Neuronal stem cell (in vitro differentiated cells): Measurements from ENCODE around the gene OR2K2.

Experiments used
- DNase-seq: peaks from one replicate; pipeline ENCODE4 v3.0.0-alpha.2; 2013; ENCODE audit warnings: low spot score
- H2AFZ ChIP-seq: one replicate; pipeline ENCODE4 v1.6.1; 2013; ENCODE audit warnings: mild to moderate bottlenecking, low read length, inconsistent platforms
- H2AK5ac ChIP-seq: 2 replicates; pipeline ENCODE4 v1.6.1; 2013; ENCODE audit warnings: low read depth, mild to moderate bottlenecking, inconsistent platforms, low read length, moderate library complexity, mixed read lengths
- H2BK120ac ChIP-seq: 2 replicates; pipeline ENCODE4 v1.6.1; 2013; ENCODE audit warnings: low read depth, mild to moderate bottlenecking, inconsistent platforms, low read length, moderate library complexity, mixed read lengths
- H2BK12ac ChIP-seq: one replicate; pipeline ENCODE4 v1.6.1; 2013; ENCODE audit warnings: low read length, inconsistent platforms
- H2BK15ac ChIP-seq: 2 replicates; pipeline ENCODE4 v1.6.1; 2013; ENCODE audit warnings: mild to moderate bottlenecking, low read length, inconsistent platforms, mixed read lengths
- H2BK5ac ChIP-seq: one replicate; pipeline ENCODE4 v1.6.1; 2013; ENCODE audit warnings: inconsistent platforms, mild to moderate bottlenecking, low read length, moderate library complexity
- H3K14ac ChIP-seq: one replicate; pipeline ENCODE4 v1.6.1; 2013; ENCODE audit warnings: low read length, inconsistent platforms
- H3K18ac ChIP-seq: 2 replicates; pipeline ENCODE4 v1.6.1; 2013; ENCODE audit warnings: low read length, inconsistent platforms
- H3K23ac ChIP-seq: 2 replicates; pipeline ENCODE4 v1.6.1; 2013; ENCODE audit warnings: low read depth, mild to moderate bottlenecking, mixed read lengths, low read length, inconsistent platforms; ENCODE audit not compliant: poor library complexity
- H3K27ac ChIP-seq: replicated peaks from 3 replicates; pipeline ENCODE4 v1.5.1; 2013; ENCODE audit warnings: low read length, inconsistent platforms
- H3K27me3 ChIP-seq, 3 experiments: 2 replicates each; pipeline ENCODE4 v1.6.1; 2013; ENCODE audit warnings: low read length in 3 of 3, mild to moderate bottlenecking in 2 of 3, inconsistent platforms in 1 of 3, low read depth in 1 of 3, mixed read lengths in 1 of 3, moderate library complexity in 1 of 3; ENCODE audit not compliant: control insufficient read depth in 3 of 3, insufficient read depth in 3 of 3
- H3K36me3 ChIP-seq, 2 donors: replicated peaks in 1 of 2; 2 replicates each; pipeline ENCODE4 v1.6.1; 2013; ENCODE audit warnings: low read length in 2 of 2; ENCODE audit not compliant: control insufficient read depth in 2 of 2, insufficient read depth in 2 of 2
- H3K4ac ChIP-seq: 2 replicates; pipeline ENCODE4 v1.6.1; 2013; ENCODE audit warnings: inconsistent platforms, mild to moderate bottlenecking, low read length, moderate library complexity
- H3K4me1 ChIP-seq, 2 donors: 1 replicate in 1 of 2; 2 replicates in 1 of 2; pipeline ENCODE4 v1.6.1; 2013; ENCODE audit warnings: low read length in 2 of 2, low read depth in 1 of 2; ENCODE audit not compliant: control insufficient read depth in 2 of 2, insufficient read depth in 1 of 2
- H3K4me2 ChIP-seq: one replicate; pipeline ENCODE4 v1.6.1; 2013; ENCODE audit warnings: mild to moderate bottlenecking, low read length, inconsistent platforms; ENCODE audit not compliant: insufficient read depth, poor library complexity, severe bottlenecking
- H3K4me3 ChIP-seq, 2 donors: 2 replicates each; pipeline ENCODE4 v1.5.1; 2013; ENCODE audit warnings: low read length in 2 of 2, mild to moderate bottlenecking in 2 of 2, inconsistent platforms in 1 of 2, moderate library complexity in 1 of 2
- H3K79me1 ChIP-seq: one replicate; pipeline ENCODE4 v1.6.1; 2013; ENCODE audit warnings: low read depth, mild to moderate bottlenecking, inconsistent platforms, low read length, moderate library complexity
- H3K9ac ChIP-seq: one replicate; pipeline ENCODE4 v1.6.1; 2013; ENCODE audit warnings: mild to moderate bottlenecking, low read depth, low read length, inconsistent platforms; ENCODE audit not compliant: poor library complexity
- H3K9me3 ChIP-seq, 2 donors: replicated peaks in 1 of 2; 2 replicates each; pipeline versions ENCODE3 to v1.6.1; 2013; ENCODE audit warnings: low read length in 2 of 2, mild to moderate bottlenecking in 2 of 2, inconsistent platforms in 1 of 2, low read depth in 1 of 2, mixed read lengths in 1 of 2, moderate library complexity in 1 of 2; ENCODE audit not compliant: control insufficient read depth in 2 of 2, insufficient read depth in 1 of 2
- H4K8ac ChIP-seq: one replicate; pipeline ENCODE4 v1.6.1; 2013; ENCODE audit warnings: low read depth, mild to moderate bottlenecking, inconsistent platforms, low read length, moderate library complexity
- H4K91ac ChIP-seq: one replicate; pipeline ENCODE4 v1.6.1; 2013; ENCODE audit warnings: low read length, low read depth, mild to moderate bottlenecking, inconsistent platforms; ENCODE audit not compliant: poor library complexity
- whole genome bisulfite sequencing, 2 donors: extraction: QIAGEN DNeasy Blood & Tissue Kit; methylation state at CpG; one replicate each; pipeline ENCODE4 v1.1.7; 2013; ENCODE audit warnings: missing lambda C conversion rate in 2 of 2, mixed read lengths in 1 of 2; ENCODE audit not compliant: insufficient read length in 2 of 2, insufficient replicate concordance in 1 of 2; ENCODE audit errors: extremely low coverage in 2 of 2; 5-methylcytosine and 5-hydroxymethylcytosine counted together

The OR2K2 gene

DNA sequence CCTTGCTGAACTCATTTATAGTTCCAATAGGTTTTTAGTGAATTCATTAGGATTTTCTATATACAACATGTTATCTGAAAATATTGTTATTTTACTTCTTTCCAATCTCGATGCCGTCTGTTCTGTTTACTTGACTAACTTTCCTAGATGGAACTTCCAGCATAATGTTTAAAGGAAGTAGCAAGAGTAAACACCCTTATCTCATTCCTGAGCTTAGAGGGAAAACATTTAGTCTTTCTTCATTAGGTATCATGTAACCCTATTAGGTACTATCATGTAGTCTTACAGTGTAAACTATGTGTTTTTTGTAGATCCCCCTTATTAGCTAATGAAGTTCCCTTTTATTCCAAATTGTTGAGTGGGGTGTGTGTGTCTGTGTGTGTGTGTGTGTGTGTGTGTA is 22.5 kb upstream of the OR2K2 start:
- Histone ChIP-seq H3K27ac (no peak overlapping the region), H3K23ac (no peak overlapping the region), H3K4me3 (no peak overlapping the region), H3K9me3 (no peaks in the 10 kb centered on the region), H3K9ac (no peak overlapping the region), H2AK5ac (no peak overlapping the region), H3K4ac (no peak overlapping the region), H3K79me1 (no peaks in the 10 kb centered on the region), H3K18ac (no peak overlapping the region), H3K4me2 (no peak overlapping the region), H2BK12ac (no peak overlapping the region), H3K36me3 (no peaks in the 10 kb centered on the region), H2AFZ (no peak overlapping the region), H3K14ac (no peak overlapping the region), H4K91ac (no peak overlapping the region), H2BK120ac (no peak overlapping the region), H2BK15ac (no peak overlapping the region), H3K4me1 (peaks cover 0 to 5% of the 10 kb centered on the region in 2 donors), H3K27me3 (no peaks in the 10 kb centered on the region), H2BK5ac (no peak overlapping the region), H4K8ac (no peak overlapping the region)
- DNase-seq = no peak
- WGBS, 2 donors = no CpG with 5 or more reads among the region's 2 CpGs

DNA sequence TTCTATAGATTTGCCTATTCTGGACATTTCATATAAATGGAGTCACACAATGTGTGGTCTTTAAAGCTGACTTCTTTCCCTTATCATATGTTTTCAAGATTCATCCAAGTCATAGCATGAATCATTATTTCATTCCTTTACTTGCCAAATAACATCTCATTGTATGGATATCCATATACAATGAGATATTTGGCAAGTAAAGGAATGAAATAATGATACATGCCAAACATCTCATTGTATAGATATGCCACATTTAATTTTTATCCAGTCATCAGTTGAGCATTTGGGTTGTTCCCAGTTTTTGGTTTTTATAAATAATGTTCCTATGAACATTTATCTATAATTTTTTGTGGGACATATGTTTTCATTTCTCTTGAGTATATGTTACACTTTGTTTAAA is 20.5 kb upstream of the OR2K2 start:
- no peak for DNase-seq
- Histone ChIP-seq H4K8ac (no peak overlapping the region), H3K14ac (no peak overlapping the region), H2BK5ac (no peak overlapping the region), H3K9me3 (no peaks in the 10 kb centered on the region), H2BK15ac (no peak overlapping the region), H3K9ac (no peak overlapping the region), H3K18ac (no peak overlapping the region), H3K27me3 (no peaks in the 10 kb centered on the region), H2AFZ (no peak overlapping the region), H3K4me2 (no peak overlapping the region), H3K4me1 (no peaks in the 10 kb centered on the region), H2AK5ac (no peak overlapping the region), H3K4ac (no peak overlapping the region), H3K27ac (no peak overlapping the region), H2BK12ac (no peak overlapping the region), H2BK120ac (no peak overlapping the region), H3K79me1 (no peaks in the 10 kb centered on the region), H3K36me3 (no peaks in the 10 kb centered on the region), H4K91ac (no peak overlapping the region), H3K23ac (no peak overlapping the region), H3K4me3 (no peak overlapping the region)

DNA sequence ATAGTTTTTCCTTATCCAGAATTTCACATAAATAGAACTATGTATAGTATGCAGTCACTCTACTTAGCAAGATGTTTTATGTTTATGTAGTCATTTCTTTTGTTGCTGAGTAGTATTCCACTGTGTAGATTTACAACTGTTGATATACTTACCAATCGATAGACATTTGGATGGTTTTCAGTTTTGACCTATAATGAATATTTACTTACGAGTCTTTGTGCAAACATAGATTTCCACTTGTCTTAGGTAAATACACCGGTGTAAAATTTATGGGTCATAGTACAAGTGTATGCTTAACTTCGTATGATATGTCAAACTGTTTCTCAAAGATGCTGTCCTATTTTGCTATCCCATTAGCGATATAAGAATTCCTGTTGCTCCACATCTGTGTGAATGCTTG is 19.7 kb upstream of the OR2K2 start:
- H3K23ac ChIP-seq = no peak overlapping the region
- no peak overlapping the region for H2AK5ac ChIP-seq
- no peaks in the 10 kb centered on the region for H3K27me3 ChIP-seq
- DNase-seq = no peak
- WGBS, 2 donors = no CpG with 5 or more reads among the region's 5 CpGs
- H4K8ac ChIP-seq = no peak overlapping the region
- H3K4me3 ChIP-seq = no peak overlapping the region
- no peak overlapping the region for H2BK12ac ChIP-seq
- H4K91ac ChIP-seq = no peak overlapping the region
- no peak overlapping the region for H3K14ac ChIP-seq
- no peaks in the 10 kb centered on the region for H3K36me3 ChIP-seq
- no peaks in the 10 kb centered on the region for H3K79me1 ChIP-seq
- no peak overlapping the region for H3K4ac ChIP-seq
- H2BK15ac ChIP-seq = no peak overlapping the region
- no peak overlapping the region for H2AFZ ChIP-seq
- H2BK5ac ChIP-seq = no peak overlapping the region
- no peaks in the 10 kb centered on the region for H3K9me3 ChIP-seq
- no peak overlapping the region for H3K9ac ChIP-seq
- no peaks in the 10 kb centered on the region for H3K4me1 ChIP-seq
- H3K4me2 ChIP-seq = no peak overlapping the region
- H3K18ac ChIP-seq = no peak overlapping the region
- H3K27ac ChIP-seq = no peak overlapping the region
- H2BK120ac ChIP-seq = no peak overlapping the region

DNA sequence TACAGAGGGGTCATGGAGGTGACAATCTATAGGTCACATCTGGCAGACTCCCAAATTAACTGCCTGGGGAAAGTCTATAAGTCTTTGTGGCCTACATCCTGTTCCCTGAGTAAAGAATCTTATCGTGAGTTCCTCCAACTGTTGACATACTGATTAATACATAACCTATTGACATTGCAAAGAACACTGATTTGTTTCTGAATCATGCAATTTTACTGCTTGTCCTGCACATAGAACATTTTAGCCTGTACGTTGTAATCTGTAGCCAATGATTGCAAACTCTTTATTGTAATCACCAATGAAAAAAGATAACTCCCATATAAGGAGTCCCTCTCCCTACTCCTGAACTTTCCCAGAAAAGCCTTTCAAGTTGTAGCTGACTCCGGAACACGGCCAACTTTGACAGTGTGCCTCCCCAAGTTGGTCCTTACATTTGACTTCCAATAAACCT is 18.8 kb upstream of the OR2K2 start:
- Histone ChIP-seq H3K23ac (no peak overlapping the region), H2BK12ac (no peak overlapping the region), H3K14ac (no peak overlapping the region), H3K27ac (no peak overlapping the region), H3K36me3 (no peaks in the 10 kb centered on the region), H3K79me1 (no peaks in the 10 kb centered on the region), H3K4me2 (no peak overlapping the region), H3K18ac (no peak overlapping the region), H2BK5ac (no peak overlapping the region), H4K91ac (no peak overlapping the region), H3K9ac (no peak overlapping the region), H3K4me1 (no peaks in the 10 kb centered on the region), H4K8ac (no peak overlapping the region), H3K27me3 (no peaks in the 10 kb centered on the region), H2AK5ac (no peak overlapping the region), H2AFZ (no peak overlapping the region), H3K9me3 (no peaks in the 10 kb centered on the region), H3K4ac (no peak overlapping the region), H2BK120ac (no peak overlapping the region), H3K4me3 (no peak overlapping the region), H2BK15ac (no peak overlapping the region)
- DNase-seq = no peak
- no CpG with 5 or more reads among the region's 4 CpGs for WGBS, 2 donors
